Stimulated activated naive CD8-positive, alpha-beta T cell treated with anti-CD3 and anti-CD28 coated beads, Interleukin-15, Interleukin-2, amounts not matched to agents 100 U/mL and 50 U/mL, for 24 hours (primary cell): ENCODE results near the gene UBR4.

Experiments used
- ATAC-seq: fragments of 150-1000 bp; cut with Tn5 transposase; one replicate; pipeline ENCODE4 v1.10.0; 2021
- DNase-seq: peaks from one replicate; pipeline ENCODE4 v3.0.0; 2021

UBR4 gene

DNA sequence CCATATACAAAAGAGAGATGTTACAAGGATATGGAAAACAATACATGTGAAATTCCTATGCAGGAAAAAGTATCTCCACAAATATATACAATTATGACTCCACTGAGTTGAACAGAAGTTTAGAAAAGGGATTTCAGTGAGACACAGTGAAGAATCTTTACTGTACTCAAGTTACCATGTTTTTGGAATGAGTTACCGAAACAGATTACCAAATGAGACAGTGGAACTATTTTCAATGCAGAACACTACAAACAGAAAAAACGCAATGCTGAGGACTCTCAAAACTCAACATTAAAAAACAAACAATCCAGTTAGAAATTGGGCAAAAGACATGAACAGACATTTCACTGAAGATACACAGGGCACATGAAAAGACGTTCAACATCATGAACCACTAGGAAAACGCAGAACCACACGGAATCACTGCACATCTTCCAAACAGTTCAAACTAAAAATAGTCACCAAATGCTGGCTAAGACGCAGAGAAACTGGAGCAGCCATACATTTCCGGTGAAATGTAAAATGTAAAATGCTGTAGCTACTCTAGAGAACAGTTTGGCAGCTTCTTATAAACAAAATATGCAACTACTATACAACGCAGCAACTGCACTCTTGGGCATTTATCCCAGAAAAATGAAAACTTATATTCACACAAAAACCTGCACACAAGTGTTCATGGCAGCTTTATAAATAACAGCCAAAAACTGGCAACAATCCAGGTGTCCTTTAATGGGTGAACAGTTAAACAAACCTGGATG lies 118.7 kb downstream of the UBR4 start:
- DNase-seq (no peak), ATAC-seq (no peak)

DNA sequence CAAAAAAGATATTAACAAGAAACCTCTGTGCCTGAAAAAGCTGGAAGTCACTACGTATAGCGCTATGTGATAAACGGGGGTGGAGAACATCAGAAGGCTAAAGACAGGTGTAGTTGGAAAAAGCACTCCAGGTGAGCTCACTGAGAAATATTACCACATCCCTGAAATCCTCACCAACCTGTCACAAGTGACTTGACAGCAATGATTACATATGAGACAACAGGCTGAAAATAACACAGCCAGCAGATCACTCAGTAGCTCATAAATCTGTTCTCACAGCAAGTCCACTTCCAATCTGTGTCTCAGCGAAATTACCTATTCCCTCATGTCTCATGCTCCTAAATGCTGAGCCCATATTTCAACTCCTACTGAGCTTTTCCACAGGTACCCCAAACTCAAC lies 120.5 kb downstream of the UBR4 start:
- ATAC-seq: no peak

DNA sequence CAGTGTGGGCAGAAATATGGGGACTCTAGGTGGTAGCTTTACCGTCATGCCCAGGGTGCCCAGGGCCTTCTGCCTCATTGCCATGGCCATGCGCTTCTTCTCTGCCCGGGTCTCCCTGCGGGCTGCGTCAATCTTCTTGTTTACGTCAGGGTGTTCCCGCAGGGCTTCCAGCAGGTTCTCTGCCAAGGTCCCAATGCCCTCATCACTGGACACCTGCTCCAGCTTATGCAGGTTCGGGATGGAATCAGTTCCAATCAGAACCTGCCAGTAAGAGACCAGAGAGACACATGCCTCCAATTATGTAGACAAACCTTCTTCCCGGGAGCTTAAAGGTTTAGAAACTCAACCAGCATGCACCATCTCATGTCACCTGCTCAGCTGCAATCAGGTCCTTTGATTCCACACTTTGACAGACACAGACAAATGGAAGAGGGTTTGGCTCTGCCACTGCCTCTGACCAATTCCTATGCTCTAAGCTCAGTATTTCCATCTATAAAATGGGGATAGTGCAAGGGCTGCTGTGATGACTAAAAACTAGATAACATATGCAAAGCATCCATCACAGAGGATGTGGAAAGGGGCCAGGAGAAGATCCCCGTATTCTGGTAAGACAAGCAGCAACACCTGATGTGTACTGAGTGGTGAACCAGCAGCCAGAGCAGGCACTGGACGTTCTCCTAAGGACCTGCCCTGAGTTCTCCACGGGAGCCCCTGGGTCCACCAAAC lies 121.2 kb downstream of the UBR4 start:
- ATAC-seq: no peak
- DNase-seq: no peak

More for the DNA sequence above, 120.5 kb downstream of the UBR4 start:
- no peak for DNase-seq

DNA sequence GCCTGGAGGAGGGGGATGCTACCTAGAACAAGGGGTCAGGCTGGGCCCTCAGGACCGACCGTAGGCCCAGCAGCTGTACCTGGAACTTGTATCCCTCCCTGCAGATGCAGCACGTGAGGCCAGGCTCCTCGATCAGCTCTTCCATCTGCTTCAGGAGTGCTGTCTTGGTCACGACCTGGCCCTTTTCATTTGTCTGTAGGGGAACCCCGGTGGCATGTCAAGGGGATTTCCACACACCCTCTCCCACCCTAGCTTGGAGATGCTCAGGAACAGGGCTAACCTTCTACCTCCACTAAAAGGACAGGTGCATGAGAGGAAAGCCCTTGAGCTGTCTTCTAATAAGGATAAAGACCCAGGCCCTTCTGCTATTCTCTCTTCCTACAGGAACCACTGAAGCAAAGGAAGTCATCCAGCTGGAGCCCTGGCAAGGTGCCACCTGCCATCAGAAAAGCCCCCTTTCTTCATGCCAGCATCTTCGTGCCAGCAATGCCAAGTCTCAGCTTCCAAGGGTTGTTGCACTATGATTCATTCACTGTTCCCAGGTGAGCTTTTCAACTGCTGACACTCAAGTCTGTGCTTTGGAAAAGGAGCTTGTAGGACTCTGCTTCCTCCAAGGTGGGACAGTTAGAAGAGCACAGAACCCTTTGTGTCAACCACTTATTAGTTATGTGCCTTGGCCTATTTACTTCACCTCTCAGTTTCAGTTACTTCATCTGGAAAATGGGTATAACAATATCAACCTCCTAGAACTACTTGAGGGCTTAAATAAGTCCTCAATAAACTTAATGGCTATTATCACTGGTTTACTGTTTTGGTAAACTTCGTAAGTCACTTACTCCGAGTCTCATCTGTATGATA lies 122.1 kb downstream of the UBR4 start:
- DNase-seq (peak; percentile 19), ATAC-seq (peak; percentile 45)

DNA sequence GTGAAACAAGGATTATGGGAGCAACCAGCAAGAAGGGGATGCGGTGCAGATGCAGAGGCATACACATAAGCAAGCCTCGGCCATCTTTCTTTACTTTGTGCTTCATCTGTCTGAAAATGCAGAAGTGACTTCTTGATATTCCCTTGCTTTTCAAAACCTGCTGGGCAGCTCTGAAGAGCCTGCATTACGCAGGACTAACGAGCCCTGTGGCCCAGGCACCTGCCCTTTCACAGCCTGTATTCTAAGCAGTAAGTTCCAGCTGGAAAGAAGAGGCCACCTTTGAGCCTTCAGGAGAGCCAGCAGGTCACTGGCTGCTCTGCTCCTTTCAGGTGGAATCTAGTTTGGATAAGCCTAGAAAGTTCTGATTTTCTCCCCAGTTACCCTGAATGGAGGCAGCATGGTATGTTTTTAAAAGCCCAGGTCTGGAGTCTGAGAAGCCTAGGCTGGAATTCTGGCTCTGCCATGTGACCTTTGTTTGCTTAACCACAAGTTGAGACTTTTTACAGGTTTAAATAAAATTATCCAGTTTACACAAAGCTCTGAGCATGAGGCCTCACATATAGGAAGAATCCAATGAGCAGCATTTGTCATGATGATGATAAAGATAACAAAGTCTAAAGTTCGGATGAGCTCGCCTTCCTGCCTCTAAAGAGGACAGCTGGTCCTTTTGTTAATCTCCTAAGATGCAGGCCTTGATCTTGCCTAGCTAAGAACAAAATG lies 122.9 kb downstream of the UBR4 start:
- DNase-seq (no peak), ATAC-seq (no peak)

DNA sequence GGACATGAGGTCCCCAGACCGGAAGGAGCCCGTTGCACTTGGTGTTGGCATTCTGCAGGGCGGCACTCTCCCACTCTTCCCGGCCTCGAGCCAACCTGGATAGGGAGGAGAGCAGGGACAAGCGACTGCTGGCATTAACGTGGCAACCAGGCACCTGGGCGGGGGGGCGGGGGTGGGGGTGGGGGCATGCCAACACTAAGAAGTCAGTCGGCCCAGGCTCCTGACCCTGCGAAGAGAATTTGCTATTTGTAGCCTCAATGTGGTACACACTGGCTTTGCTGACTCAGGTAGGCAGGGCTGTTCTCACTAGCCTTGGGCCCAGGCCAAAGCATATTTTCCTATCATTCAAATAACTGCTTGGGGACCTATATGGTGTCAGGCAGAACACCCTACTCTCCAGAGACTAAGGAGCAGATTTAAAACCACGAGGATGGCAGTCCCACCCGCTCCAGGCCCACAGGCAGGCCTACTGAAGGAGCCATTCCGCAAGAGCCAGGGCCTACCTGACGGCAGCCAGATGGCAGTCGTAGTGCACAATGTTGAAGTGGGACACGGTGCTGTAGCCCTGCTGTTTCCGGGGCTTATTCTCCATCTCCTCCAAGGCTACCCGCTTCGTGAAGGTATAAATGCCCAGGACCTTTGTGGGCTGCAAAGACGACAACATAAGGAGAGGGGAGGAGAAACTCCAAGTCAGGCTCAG lies 123.7 kb downstream of the UBR4 start:
- ATAC-seq (no peak), DNase-seq (no peak)

DNA sequence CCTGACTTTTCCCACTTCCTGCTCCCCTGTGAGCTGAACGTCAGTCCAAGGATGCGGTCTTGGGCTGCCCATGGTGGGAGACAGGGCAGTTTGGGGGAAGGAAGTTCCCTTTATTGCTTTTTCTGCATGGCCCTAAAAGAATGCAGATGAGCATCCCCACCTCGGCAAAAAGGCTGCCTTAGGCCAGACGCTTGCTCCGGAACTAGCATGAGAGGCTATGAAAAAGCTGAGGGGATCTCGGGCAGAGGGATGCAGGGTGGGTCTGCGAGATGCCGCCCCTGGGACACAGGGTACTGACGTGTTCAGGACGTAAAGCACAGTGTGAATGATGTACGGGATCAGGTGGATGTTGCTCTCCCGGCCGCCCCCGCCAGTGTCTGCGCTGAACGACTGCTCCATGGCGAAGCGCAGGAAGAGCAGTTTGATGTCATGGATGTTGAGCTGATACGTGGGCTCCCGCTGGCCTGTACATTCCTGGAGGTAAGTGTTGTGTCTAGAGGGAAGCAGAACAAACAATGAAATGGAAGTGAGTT lies 125.8 kb downstream of the UBR4 start:
- ATAC-seq (no peak), DNase-seq (no peak)

DNA sequence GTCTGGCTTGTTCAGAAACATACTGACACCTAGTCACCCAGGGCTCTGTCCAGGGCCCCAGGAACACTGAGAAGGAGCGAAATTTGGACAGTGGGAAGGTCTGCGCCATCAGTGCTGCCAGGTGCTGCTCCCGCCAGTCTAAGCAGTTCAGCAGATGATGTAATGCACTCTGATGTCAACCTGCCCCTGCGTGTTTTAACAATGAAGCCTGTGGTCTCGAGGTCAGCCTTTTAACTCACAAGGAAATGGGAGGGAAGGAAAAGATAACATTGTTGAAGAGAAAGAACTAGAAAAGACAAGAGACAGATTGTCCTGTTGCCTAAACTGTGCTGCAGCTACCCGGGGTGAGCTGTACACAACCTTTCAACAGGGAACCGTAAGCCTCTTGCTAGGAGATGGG lies 127.0 kb downstream of the UBR4 start:
- DNase-seq (no peak), ATAC-seq (no peak)

DNA sequence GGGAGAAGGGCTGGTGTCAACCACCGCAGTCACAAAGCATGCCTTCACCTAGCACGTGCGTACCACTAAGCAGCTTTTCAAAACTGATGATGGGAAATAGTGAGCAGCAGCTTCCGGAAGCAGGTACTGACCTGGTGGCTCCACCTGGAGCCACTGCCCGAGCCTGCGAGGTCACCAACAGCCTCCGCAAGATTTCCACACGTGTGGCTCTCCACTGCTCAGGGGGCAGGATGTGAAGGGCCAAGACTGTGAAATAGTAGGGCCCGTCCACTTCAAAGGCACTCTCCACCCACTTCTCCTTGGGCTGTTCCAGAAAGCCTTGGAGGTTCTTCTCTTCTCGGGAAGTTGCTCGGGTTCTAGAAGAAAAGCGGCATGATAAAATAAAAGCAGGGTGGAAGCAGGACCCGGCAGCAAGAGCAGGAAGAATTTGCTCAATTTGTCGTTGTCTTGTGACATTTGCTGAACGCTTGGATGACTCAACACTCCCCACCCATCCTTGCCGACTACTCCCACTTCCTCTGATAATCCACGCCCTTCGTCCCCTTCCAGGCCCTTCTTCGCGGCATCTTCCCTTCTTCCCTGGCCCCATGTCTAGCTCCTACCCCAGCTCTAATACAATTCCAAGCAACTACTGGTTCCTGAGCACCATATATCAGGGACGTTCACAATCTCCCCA lies 128.7 kb downstream of the UBR4 start:
- DNase-seq: no peak
- ATAC-seq: no peak

DNA sequence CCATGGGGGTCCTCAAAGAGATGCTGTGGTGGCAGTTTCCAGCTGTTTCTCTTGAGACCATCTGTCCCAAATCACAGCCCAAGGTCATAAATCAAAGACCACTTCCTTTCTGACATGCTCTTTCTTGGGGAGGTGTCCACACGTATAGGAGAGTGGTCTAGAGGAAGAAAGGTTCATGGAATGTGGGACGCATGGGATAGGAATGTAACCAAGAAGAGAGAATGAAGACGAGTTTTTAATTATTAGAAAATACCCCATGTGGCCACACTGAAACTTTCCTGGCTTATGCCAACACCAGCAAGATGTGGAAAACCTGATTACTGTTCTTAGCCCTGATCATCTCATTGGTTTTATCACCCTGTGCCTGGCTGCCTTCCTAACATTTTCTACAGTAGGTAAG lies 129.3 kb downstream of the UBR4 start:
- no peak for DNase-seq

DNA sequence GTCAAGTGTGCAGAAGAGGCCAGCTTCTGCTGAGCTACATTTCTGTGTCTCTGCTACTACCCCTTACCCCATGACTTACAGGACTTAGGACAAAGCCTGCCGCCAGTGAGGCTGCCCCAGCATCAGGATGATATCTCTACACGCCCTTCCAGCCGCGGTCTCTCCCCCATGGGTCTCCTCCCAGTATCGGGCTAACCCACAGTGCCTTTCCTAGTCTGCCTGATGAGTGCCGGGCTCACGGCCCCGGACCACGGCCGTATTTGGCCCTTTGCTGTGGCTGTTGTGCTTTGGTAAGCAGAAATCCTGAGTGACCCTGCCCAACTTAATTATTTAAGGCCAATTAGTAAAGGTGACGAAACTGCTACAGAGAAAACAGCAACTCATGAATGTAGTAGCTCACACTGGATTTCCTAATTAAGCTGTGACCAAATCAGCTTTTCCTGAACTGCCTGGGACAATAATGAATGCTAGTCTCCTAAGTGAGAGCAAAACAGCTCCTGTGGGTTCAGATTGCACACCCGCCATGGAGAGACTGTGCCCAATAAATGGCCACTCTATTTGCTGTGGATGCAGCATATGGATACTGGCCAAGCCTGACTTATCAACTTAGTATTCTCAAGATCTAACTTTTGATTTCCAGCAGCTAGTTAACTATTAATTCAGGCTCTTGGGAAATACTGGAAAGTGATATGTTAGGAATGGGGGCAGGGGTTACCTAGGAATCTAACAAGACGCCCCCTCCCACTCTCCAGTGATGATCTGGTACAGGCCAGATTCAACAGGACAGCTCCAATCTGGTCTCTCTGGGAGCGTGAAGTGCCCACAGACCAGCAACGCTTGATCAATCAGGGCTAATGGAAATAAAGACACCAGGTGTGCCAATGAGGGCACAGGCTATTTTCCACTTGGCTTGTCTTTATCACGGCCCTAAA lies 130.3 kb downstream of the UBR4 start:
- no peak for ATAC-seq
- DNase-seq: no peak

More for the DNA sequence above, 129.3 kb downstream of the UBR4 start:
- no peak for ATAC-seq

DNA sequence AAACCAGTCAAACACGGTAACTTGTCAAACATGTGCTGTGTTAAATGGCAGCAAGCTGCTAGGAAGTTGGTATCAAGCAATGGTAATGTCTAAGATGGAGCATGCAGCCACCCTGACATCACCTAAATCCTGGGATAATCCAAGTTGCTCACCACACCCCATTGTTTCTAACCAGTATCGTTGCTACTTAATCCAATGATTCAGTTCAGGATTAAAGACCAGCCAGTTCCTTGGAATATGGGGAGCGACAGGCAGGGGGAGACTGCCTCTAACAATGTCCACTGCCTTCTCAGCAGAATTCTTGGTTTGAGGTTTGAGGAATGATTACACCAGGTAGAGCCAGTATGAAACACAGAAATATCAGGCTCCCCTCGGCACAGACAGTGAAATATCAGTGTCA lies 131.5 kb downstream of the UBR4 start:
- no peak for DNase-seq

DNA sequence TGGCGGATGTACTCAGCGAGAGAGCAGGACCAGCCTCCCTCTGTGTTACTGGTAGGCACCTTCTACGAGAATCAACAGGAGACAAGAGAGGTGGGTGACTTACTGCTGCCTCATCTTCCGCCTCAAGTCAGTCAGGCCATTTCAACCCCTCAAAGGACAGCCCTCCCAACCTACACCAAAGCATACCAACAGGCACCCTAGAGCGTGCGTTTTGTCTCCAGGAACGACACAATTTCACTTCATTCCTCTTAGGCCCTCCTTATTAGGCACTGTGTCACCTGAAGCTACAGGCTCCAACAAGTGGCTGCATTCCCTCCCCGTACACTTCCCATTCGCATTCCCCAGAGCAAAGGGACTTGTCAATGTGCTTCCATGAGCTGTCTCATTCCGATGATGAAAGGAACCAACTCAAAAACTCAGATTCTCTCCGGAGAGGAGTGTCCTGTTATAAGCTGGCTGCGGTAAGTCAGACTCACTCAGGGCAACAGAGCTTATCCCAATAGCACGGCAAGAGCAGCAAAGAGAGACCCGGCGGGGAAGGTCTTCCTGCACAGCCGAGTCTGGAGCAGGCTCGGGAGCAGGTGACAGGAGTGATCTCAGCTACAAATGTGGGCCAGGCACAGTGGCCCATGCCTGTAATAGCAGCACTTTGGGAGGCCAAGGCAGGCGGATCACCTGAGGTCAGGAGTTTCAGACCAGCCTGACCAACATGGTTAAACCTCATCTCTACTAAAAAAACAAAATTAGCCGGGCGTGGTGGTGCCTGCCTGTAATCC lies 133.0 kb downstream of the UBR4 start:
- no peak for DNase-seq
- no peak for ATAC-seq

More for the DNA sequence above, 131.5 kb downstream of the UBR4 start:
- no peak for ATAC-seq

DNA sequence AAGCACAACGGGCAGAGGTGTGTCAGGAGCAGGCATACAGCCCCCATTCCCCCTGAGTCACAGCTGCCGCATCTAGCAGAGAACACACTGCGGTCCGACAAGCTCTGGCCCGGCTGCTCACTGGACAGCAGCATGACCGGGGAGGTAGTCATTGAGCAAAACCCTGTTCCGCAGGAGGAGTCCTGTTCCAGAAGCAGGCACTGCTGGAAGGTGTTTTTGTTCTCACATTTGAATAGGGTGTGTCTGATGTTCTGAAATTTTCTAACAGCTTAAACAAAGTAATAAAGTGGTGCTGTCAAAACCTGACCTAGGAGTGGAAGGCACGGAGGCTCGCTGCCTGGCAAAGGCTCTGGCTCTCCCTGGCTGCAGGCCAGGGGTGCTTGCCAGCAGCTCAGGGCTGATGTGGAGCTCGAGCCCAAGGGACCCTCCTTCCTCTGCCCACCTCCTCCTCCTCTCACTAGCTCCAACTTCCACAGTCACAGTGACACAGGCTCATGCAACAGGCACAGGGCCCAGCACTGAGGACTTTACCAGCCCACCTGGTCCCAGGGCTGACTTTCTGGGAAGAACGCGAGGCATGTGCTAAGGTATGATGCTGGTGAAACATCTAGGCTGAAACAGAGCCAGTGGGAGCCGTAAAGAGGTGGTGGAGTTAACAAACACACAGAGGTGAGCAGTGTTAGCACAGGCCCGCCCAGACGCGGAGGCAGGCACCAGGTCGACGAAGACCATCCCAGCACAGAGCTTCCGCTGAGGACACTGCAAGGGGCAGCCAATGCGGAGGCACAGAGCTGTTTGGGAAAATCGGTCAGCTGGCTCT lies 135.0 kb downstream of the UBR4 start:
- peak; percentile 12 for DNase-seq
- ATAC-seq: peak; percentile 6

DNA sequence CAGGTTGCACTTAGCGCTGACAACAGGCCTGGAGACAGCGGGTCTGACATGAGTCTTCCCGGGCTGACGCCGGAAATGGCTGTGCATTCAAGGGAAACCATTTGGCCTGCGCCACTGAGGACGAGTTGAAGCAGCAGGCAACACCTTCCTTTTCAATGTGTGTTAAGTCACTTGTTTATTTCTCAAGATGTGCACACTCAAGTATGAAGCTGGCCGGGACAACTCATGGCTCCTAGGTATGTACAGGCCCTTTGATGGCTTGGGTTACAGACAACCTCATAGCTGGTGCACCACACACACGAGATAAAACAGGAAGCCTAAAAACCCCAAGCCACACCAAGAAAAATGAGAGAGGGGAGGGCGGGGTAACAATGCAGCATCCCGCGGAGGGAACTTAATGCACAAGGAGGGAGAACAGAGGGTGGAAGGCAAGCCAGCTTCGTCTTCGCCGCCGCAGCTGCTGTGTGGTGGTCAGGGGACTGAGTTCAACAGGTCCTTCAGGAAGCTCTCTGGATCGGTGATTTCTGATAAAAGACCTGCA lies 135.6 kb downstream of the UBR4 start:
- DNase-seq (peak; percentile 12), ATAC-seq (peak; percentile 64)

DNA sequence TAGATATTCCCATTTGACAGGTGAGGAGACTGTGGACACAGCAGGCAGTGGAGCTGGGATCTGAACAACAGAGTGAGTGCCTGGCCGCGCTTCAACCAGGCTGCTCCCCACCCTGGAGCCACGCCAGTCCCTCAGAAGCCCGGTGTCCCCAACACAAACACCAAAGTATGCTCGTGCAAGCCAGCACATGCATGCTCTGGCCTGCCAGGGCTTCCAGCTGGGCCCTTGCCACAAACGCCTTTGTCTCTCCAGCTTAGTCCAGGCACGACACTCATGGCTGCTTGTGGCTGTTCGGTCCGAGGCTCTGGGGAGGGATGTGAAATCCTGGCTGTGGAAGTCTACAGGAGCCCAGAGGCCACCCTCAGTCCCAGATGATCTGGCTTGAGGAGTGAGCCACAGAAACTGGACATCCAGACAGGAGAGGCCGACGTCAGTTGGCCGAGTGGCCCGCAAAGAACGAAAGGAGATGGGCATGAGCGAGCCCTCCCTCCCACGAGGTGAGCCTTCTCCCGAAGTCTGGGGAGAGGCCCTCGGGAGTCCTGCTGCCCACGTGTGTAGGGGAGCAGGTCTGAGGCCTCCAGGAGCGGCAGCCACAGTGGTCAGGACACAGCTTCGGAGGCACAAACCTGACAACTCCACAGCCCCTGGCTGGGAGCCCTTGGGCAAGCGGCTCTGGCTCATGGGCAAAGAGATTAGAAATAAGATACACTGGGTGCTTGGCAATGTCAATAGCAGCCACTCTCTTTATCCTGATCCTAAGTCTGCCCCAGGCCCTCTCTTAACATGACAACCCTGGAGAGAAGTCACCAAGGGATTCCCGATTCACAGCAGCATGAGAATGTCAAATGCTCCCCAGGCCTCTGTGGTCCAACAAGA lies 136.5 kb downstream of the UBR4 start:
- DNase-seq: no peak
- ATAC-seq: no peak
